Body of pancreas (tissue), 4 donors: Measurements from ENCODE around the gene ARAP1.

Experiments
- POLR2A ChIP-seq, 3 donors: fragments of 450-650 bp; IDR thresholded peaks; one replicate each; pipeline ENCODE4 v1.6.1; 2016; ENCODE audit warnings: antibody characterized with exemption in 3 of 3, mild to moderate bottlenecking in 2 of 3
- TF ChIP-seq, protein P1 (sequence below), 7 experiments: fragments of 450-650 bp in 4 of 7; fragments of 200-600 bp in 3 of 7; sonication (generic) in 3 of 7; IDR thresholded peaks; one replicate each; pipeline ENCODE4 v1.5.1; 2016 to 2019; ENCODE audit warnings: antibody characterized with exemption in 7 of 7

DNA sequence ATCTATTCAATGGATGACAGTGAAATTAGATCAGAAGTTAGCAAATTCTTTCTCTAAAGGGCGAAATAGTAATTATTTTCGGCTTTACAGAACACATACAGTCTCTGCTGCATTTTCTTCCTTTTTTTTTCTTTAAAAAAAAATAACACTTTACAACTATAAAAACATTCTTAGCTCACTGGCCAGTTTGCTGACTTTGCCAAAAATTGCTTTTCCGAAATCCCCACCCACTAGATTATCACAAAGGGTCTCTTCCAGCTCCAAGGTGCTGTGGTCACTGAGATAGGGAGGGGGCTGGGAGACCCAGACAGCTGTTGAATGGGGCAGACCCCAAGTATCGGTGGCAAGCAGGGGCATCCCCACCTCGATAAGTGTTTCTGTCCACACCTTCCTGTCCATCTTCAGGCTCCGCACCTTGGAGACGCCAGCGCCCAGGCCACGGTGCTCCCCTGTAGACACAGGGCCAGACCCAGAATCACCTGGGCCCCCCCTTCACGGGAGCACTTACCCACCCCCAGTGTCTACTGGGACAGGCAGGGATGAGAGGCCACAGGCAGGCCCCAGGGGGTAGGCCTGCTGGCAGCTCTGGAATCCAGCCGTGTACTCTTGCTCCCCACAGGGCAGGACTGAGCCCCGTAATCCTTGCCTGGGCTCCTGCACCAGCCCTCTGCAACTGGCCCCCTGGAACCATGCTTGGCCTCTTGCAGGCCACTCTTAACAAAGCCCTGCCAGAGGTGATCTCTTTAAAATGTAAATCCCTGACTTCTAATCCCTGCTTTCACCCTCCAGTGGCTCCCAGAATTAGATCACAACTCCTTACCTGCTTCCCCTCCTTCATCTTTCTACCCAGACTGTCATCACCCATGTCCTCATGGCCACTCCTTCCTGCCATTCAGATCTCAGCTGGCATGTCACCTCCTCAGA is 46.5 kb downstream of the ARAP1 start:
- TF ChIP-seq, protein P1, sequence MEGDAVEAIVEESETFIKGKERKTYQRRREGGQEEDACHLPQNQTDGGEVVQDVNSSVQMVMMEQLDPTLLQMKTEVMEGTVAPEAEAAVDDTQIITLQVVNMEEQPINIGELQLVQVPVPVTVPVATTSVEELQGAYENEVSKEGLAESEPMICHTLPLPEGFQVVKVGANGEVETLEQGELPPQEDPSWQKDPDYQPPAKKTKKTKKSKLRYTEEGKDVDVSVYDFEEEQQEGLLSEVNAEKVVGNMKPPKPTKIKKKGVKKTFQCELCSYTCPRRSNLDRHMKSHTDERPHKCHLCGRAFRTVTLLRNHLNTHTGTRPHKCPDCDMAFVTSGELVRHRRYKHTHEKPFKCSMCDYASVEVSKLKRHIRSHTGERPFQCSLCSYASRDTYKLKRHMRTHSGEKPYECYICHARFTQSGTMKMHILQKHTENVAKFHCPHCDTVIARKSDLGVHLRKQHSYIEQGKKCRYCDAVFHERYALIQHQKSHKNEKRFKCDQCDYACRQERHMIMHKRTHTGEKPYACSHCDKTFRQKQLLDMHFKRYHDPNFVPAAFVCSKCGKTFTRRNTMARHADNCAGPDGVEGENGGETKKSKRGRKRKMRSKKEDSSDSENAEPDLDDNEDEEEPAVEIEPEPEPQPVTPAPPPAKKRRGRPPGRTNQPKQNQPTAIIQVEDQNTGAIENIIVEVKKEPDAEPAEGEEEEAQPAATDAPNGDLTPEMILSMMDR (IDR thresholded peaks at IDR 0.05) = no peak
- TF ChIP-seq POLR2A (IDR thresholded peaks at IDR 0.05) = no peak
